H1 (cell line): ENCODE results near the gene CACNA2D3. TPM values are rescaled to one million over a fixed set of nuclear protein-coding genes. Genes with fewer than 3 reads are reported as not detected.

Experiments
- CTCF ChIA-PET: fragments of 300-600 bp; sonication (Branson Sonifier 250); formaldehyde crosslinking; loops from one replicate; lab custom pipeline; 2021; ENCODE audit not compliant: partially characterized antibody; lab: Charles Lee
- POLR2A ChIA-PET: fragments of 300-600 bp; sonication (Branson Sonifier 250); formaldehyde crosslinking; loops from one replicate; lab custom pipeline; 2021; ENCODE audit warnings: inconsistent platforms; ENCODE audit not compliant: partially characterized antibody; lab: Charles Lee
- DNase-seq, 2 experiments: peaks; one replicate each; pipeline versions ENCODE4 v3.0.0 to v3.0.0-alpha.2; 2010 to 2022; ENCODE audit warnings: low spot score in 2 of 2, low read depth in 1 of 2, mixed read lengths in 1 of 2
- FAIRE-seq: peaks from 2 replicates; lab custom pipeline; 2011; peaks lifted over from hg19 to GRCh38; lab: Jason Lieb, UNC
- H2AFZ ChIP-seq: 2 replicates; pipeline ENCODE4 v1.8.1; 2012; ENCODE audit warnings: low read length, inconsistent platforms
- H2AK5ac ChIP-seq: 2 replicates; pipeline ENCODE4 v1.6.1; 2013; ENCODE audit warnings: low read depth, low read length
- H2BK120ac ChIP-seq: replicated peaks from 2 replicates; pipeline ENCODE3; 2013; ENCODE audit warnings: low read depth, low read length, inconsistent platforms
- H2BK12ac ChIP-seq: 2 replicates; pipeline ENCODE4 v1.6.1; 2013; ENCODE audit warnings: low read depth, low read length
- H2BK15ac ChIP-seq: 2 replicates; pipeline ENCODE4 v1.6.1; 2013; ENCODE audit warnings: low read length
- H2BK20ac ChIP-seq: 2 replicates; pipeline ENCODE4 v1.6.1; 2013; ENCODE audit warnings: low read length
- H2BK5ac ChIP-seq: 2 replicates; pipeline ENCODE4 v1.6.1; 2013; ENCODE audit warnings: low read depth, low read length
- H3K14ac ChIP-seq: 2 replicates; pipeline ENCODE4 v1.6.1; 2013; ENCODE audit warnings: inconsistent platforms; ENCODE audit not compliant: insufficient read length
- H3K18ac ChIP-seq: 2 replicates; pipeline ENCODE4 v1.6.1; 2013; ENCODE audit warnings: low read length; ENCODE audit errors: extremely low read depth
- H3K23ac ChIP-seq: 2 replicates; pipeline ENCODE4 v1.6.1; 2013; ENCODE audit warnings: inconsistent platforms; ENCODE audit not compliant: insufficient read length
- H3K23me2 ChIP-seq: 2 replicates; pipeline ENCODE4 v1.6.1; 2013; ENCODE audit warnings: low read depth, low read length
- H3K27ac ChIP-seq: 2 replicates; pipeline ENCODE4 v1.6.1; 2011; ENCODE audit warnings: low read depth, low read length, inconsistent platforms
- H3K27me3 ChIP-seq, 4 experiments: replicated peaks in 1 of 4; 1 replicate in 1 of 4; 2 replicates in 3 of 4; pipeline versions ENCODE4 v1.6.1 to v1.8.1; 2011 to 2013; ENCODE audit warnings: low read length in 3 of 4, mild to moderate bottlenecking in 3 of 4, inconsistent platforms in 2 of 4, mixed read lengths in 2 of 4, moderate library complexity in 1 of 4; ENCODE audit not compliant: control insufficient read depth in 3 of 4, insufficient read depth in 3 of 4; ENCODE audit errors: extremely low read depth in 1 of 4
- H3K36me3 ChIP-seq, 4 experiments: 2 replicates each; pipeline versions ENCODE4 v1.6.1 to v1.8.1; 2011 to 2013; ENCODE audit warnings: mild to moderate bottlenecking in 4 of 4, low read length in 3 of 4, moderate library complexity in 2 of 4, control low read depth in 1 of 4, inconsistent platforms in 1 of 4; ENCODE audit not compliant: insufficient read depth in 4 of 4, control insufficient read depth in 2 of 4
- H3K4ac ChIP-seq: replicated peaks from 2 replicates; pipeline ENCODE3; 2013; ENCODE audit warnings: low read length, low read depth, mixed read lengths, inconsistent platforms; ENCODE audit not compliant: insufficient read length
- H3K4me1 ChIP-seq, 4 experiments: replicated peaks in 1 of 4; 1 replicate in 1 of 4; 2 replicates in 3 of 4; pipeline versions ENCODE4 v1.6.1 to v1.8.1; 2011 to 2013; ENCODE audit warnings: low read length in 3 of 4, inconsistent platforms in 2 of 4, mixed read lengths in 1 of 4; ENCODE audit not compliant: insufficient read depth in 4 of 4, control insufficient read depth in 3 of 4
- H3K4me2 ChIP-seq, 2 experiments: 2 replicates each; pipeline versions ENCODE4 v1.6.1 to v1.8.1; 2011 to 2013; ENCODE audit warnings: low read depth in 2 of 2, low read length in 2 of 2, control low read depth in 1 of 2, inconsistent platforms in 1 of 2, mild to moderate bottlenecking in 1 of 2; ENCODE audit not compliant: insufficient read depth in 1 of 2
- H3K4me3 ChIP-seq, 4 experiments: fragments of 200-600, 300-600 bp in 1 of 4; sonication (generic), shearing (Covaris generic), sonication (Bioruptor Twin) in 1 of 4; 2 replicates each; pipeline versions ENCODE4 v1.5.1 to v1.8.1; 2011 to 2016; ENCODE audit warnings: low read length in 4 of 4, low read depth in 3 of 4, control low read depth in 2 of 4, inconsistent platforms in 2 of 4, mild to moderate bottlenecking in 2 of 4, mixed read lengths in 1 of 4, moderate library complexity in 1 of 4; ENCODE audit not compliant: insufficient read depth in 2 of 4; ENCODE audit errors: extremely low read depth in 1 of 4
- H3K56ac ChIP-seq: replicated peaks from 2 replicates; pipeline ENCODE3; 2013; ENCODE audit warnings: low read depth, mild to moderate bottlenecking, mixed read lengths, low read length, inconsistent platforms; ENCODE audit not compliant: insufficient read length
- H3K79me1 ChIP-seq: 2 replicates; pipeline ENCODE4 v1.6.1; 2013; ENCODE audit warnings: low read depth, low read length, control low read depth
- H3K79me2 ChIP-seq, 2 experiments: 2 replicates each; pipeline versions ENCODE4 v1.6.1 to v1.8.1; 2012 to 2013; ENCODE audit warnings: low read length in 2 of 2, mild to moderate bottlenecking in 2 of 2, inconsistent platforms in 1 of 2; ENCODE audit not compliant: insufficient read depth in 2 of 2, control insufficient read depth in 1 of 2
- H3K9ac ChIP-seq, 4 experiments: replicated peaks in 1 of 4; 1 replicate in 1 of 4; 2 replicates in 3 of 4; pipeline versions ENCODE4 v1.6.1 to v1.8.1; 2011 to 2013; ENCODE audit warnings: low read depth in 3 of 4, low read length in 3 of 4, control low read depth in 2 of 4, mild to moderate bottlenecking in 2 of 4, moderate library complexity in 2 of 4, inconsistent platforms in 1 of 4; ENCODE audit errors: extremely low read depth in 1 of 4
- H3K9me3 ChIP-seq, 2 experiments: 2 replicates each; pipeline versions ENCODE4 v1.6.1 to v1.8.1; 2012 to 2013; ENCODE audit warnings: mild to moderate bottlenecking in 2 of 2, moderate library complexity in 2 of 2, control low read depth in 1 of 2, inconsistent platforms in 1 of 2, low read depth in 1 of 2, low read length in 1 of 2, mixed read lengths in 1 of 2; ENCODE audit not compliant: insufficient read depth in 2 of 2
- H4K20me1 ChIP-seq, 2 experiments: replicated peaks in 1 of 2; 2 replicates each; pipeline versions ENCODE3 to v1.8.1; 2011 to 2013; ENCODE audit warnings: inconsistent platforms in 2 of 2, low read length in 2 of 2, mild to moderate bottlenecking in 1 of 2; ENCODE audit not compliant: insufficient read depth in 2 of 2, control insufficient read depth in 1 of 2
- H4K5ac ChIP-seq: 2 replicates; pipeline ENCODE4 v1.6.1; 2013; ENCODE audit warnings: low read length, low read depth, mixed read lengths, inconsistent platforms; ENCODE audit not compliant: insufficient read length
- H4K8ac ChIP-seq: 2 replicates; pipeline ENCODE4 v1.8.0; 2013; ENCODE audit warnings: mild to moderate bottlenecking, moderate library complexity, low read length, inconsistent platforms; ENCODE audit not compliant: insufficient read depth; ENCODE audit errors: extremely low read depth
- H4K91ac ChIP-seq: replicated peaks from 2 replicates; pipeline ENCODE3; 2013; ENCODE audit warnings: low read length, mixed read lengths, inconsistent platforms; ENCODE audit not compliant: insufficient read length
- JUND ChIP-seq: IDR thresholded peaks from 2 replicates; pipeline ENCODE4 v1.6.1; 2011; ENCODE audit warnings: mild to moderate bottlenecking, improper control_type of control experiment, low read length
- RAD21 ChIP-seq, 2 experiments: IDR thresholded peaks in 1 of 2; conservative IDR thresholded peaks in 1 of 2; 2 replicates each; pipeline ENCODE4 v1.6.1; 2011; ENCODE audit warnings: low read depth in 2 of 2, low read length in 2 of 2, improper control_type of control experiment in 1 of 2, inconsistent platforms in 1 of 2, mild to moderate bottlenecking in 1 of 2, moderate library complexity in 1 of 2
- RBBP5 ChIP-seq: IDR thresholded peaks from 2 replicates; pipeline ENCODE4 v1.7.1; 2012; ENCODE audit warnings: low read depth, mild to moderate bottlenecking, inconsistent platforms, low read length, moderate library complexity, borderline replicate concordance
- RXRA ChIP-seq: IDR thresholded peaks from 2 replicates; pipeline ENCODE4 v1.6.1; 2011; ENCODE audit warnings: low read depth, mild to moderate bottlenecking, low read length, moderate library complexity; ENCODE audit not compliant: insufficient read depth
- WGBS, 2 experiments: shearing (Covaris generic) in 1 of 2; methylation state at CpG; one replicate each; pipeline versions ENCODE4 v1.1.6 to v1.1.7; 2013 to 2015; ENCODE audit warnings: low lambda C conversion rate in 2 of 2, mixed read lengths in 2 of 2, inconsistent platforms in 1 of 2, low coverage in 1 of 2, missing lambda C conversion rate in 1 of 2; ENCODE audit not compliant: insufficient replicate concordance in 2 of 2, insufficient coverage in 1 of 2, insufficient read length in 1 of 2; ENCODE audit errors: extremely low coverage in 1 of 2, missing lambda C conversion rate in 1 of 2; 5-methylcytosine and 5-hydroxymethylcytosine counted together
- polyA plus RNA-seq, 7 experiments: library from polyadenylated mRNA; depleted of rRNA in 3 of 7; stranded (reverse) in 5 of 7; unstranded in 2 of 7; fragments of >200 nt in 5 of 7; fragments of 200-250 nt in 2 of 7; gene quantifications; 1 replicate in 5 of 7; 2 replicates in 1 of 7; 4 replicates in 1 of 7; pipeline versions ENCODE4 v1.2.1 to v1.2.3, GENCODE V29; 2011 to 2013; ENCODE audit warnings: missing spikeins in 2 of 7, mixed read lengths in 2 of 7
- total RNA-seq: library from RNA; stranded (reverse); fragmentation: NEBNext Ultra II Directional; extraction: Animal tissue kit (Norgen Biotek cat#: 25700); gene quantifications from 2 replicates; pipeline ENCODE4 v1.2.1, GENCODE V29; 2021

The CACNA2D3 gene
- total and polyA plus RNA-seq, 2 of the 8 experiments (the other 6 are each of a cell fraction or from before 2014, with no cell fraction given) = 1.5 to 1.8 TPM

DNA sequence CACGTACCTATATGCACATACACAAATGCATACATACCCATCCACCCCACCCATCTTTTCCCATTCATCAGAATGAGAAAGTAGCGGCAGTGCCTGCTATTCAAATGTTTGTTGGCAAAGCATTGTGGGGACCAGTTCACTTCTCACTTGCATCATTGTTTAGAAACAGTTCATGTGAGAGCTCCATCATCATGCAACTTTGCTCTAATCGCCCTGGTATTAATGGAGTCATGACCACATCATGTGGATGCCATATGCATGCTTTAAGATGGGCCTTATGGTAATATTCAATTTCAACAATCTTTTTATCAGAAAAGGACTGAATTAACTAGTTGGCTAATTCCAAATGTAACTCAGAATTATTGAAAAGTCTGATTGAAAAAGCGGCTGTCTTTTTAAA lies 725.0 kb downstream of the CACNA2D3 start:
- Histone ChIP-seq H3K23ac (no peak overlapping the region), H3K27me3 (no peaks in the 10 kb centered on the region), H2BK15ac (no peak overlapping the region), H3K36me3 (no peaks in the 10 kb centered on the region), H3K27ac (no peak overlapping the region), H2BK12ac (no peak overlapping the region), H3K79me2 (no peaks in the 10 kb centered on the region), H3K9ac (no peak overlapping the region), H3K4me1 (no peaks in the 10 kb centered on the region), H2BK20ac (no peak overlapping the region), H3K18ac (no peak overlapping the region), H2BK120ac (no peak overlapping the region), H4K20me1 (no peaks in the 10 kb centered on the region), H2AK5ac (no peak overlapping the region), H3K4ac (no peak overlapping the region), H2BK5ac (no peak overlapping the region), H4K5ac (no peak overlapping the region), H4K91ac (no peak overlapping the region), H3K56ac (no peak overlapping the region), H3K9me3 (no peaks in the 10 kb centered on the region), H4K8ac (no peak overlapping the region), H3K4me3 (no peak overlapping the region), H3K79me1 (no peaks in the 10 kb centered on the region; the same call in 1 of the 2 replicates), H3K4me2 (no peak overlapping the region), H2AFZ (no peak overlapping the region), H3K14ac (no peak overlapping the region), H3K23me2 (no peaks in the 10 kb centered on the region)
- no peak for FAIRE-seq
- WGBS, 2 experiments = 88% methylated on average over 4 of the region's 4 CpGs; no CpG with 5 or more reads in 1 of the 2 experiments
- ChIA-PET POLR2A (no interaction called here), CTCF (interaction anchor here (1.7 to 8.7 kb wide), 2 partner anchors 16 to 413 kb away, joined by 8 to 70 read pairs; no protein-coding TSS in a partner anchor)
- DNase-seq = no peak
- no peak for TF ChIP-seq RXRA
- TF ChIP-seq JUND = no peak
- no peak for TF ChIP-seq RAD21 (IDR thresholded peaks at IDR 0.05 in 1 of 2, conservative IDR thresholded peaks at IDR 0.05 in 1 of 2; ENCODE audit: low read depth in 2 of 2, low read length in 2 of 2)
- TF ChIP-seq RBBP5 = no peak
